ENCODE measurements around the gene PTH2R.

- TF ChIP-seq EP300 (IDR thresholded peaks at IDR 0.05; ENCODE audit: borderline replicate concordance in 1 of 2, low read depth in 1 of 2, low read length in 1 of 2): no peak
- no peak for TF ChIP-seq USF1 (IDR thresholded peaks at IDR 0.05; ENCODE audit: borderline replicate concordance, low read depth)
- TF ChIP-seq REST (IDR thresholded peaks at IDR 0.05; ENCODE audit: low read depth, low read length): no peak
These were observed 37.5 kb upstream of the PTH2R start for GRCh38 chr2:208369091-208369490.
